Left forelimb (tissue), 1 donor: Measurements from ENCODE around the gene DRAXIN.

Experiments used
- DNase-seq: peaks from one replicate; pipeline ENCODE4 v3.0.0-alpha.2; 2018; ENCODE audit warnings: low spot score

The DRAXIN gene

DNA sequence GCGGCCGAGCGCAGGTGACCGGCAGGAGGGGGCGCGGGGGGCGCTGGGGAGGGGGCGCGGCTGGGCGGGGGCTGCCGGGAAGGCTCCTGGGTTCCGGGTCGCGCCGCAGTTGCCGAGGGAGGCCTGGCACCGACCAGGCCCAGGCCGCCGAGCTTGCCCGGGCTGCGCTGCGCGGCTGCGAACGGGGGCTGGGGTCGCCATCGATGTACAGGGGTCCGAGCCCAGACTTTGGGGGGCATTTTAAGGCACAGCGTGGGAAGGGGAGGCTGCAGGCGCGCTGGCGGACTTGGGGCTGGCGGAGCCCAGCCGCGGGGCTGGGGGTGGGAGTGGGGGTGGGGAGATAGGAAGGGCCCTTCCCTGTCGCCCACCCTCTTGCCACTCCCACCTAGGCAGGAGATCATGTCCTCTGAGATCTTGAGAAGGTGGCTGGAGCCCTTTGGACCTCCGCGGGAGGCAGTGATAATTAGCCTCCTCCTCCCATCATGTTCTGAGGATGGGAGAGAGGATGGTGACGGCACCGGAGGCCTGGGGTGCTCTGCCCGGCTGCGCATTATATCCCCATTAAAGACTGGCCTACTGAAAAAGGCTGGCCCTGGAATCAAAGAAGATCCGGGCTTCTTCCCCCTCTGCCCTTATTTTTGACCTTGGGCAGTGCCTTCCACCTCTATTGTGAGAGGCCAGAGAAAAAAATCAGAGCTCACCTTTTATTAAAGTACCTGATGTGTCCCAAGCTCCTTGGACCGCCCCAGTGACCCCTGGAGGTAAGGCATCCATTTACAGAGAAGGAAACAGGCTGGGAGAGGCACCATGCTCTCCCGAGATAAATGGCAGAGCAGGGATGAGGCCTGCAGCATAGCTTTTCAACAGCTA is 36.3 kb upstream of the DRAXIN start:
- DNase-seq, result no peak

DNA sequence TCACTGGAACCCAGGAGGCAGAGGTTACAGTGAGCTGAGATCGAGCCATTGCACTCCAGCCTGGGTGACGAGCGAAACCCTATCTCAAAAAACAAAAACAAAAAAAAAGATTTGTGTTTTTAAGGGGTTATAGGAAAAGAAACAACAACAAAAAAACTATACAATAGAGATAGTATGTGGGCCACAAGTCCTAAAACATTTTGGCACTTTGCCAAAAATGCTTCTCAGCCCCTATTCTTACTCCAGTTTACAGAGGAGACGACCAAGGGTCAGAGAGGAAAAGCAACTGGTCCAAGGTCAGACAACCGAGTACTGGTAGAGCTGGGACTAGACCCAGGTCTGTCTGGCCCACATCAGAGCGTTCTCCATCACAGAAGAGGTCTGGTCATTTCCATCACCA is 33.9 kb upstream of the DRAXIN start:
- DNase-seq, result no peak

DNA sequence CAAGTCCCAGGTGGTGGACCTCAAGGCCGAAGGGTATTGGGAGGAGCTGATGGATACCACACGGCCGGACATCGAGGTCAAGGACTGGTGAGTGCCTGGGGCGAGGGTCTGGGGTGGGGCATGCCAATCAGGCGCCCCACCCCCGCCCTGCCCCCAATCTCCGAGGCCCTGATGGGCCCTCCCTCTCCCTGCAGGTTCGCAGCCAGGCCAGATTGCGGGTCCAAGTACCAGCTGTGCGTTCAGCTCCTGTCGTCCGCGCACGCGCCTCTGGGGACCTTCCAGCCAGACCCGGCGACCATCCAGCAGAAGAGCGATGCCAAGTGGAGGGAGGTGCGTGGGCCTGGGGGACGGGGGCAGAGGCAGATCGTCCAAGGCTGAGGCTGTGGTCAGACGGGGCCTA is 33.0 kb upstream of the DRAXIN start:
- no peak for DNase-seq

DNA sequence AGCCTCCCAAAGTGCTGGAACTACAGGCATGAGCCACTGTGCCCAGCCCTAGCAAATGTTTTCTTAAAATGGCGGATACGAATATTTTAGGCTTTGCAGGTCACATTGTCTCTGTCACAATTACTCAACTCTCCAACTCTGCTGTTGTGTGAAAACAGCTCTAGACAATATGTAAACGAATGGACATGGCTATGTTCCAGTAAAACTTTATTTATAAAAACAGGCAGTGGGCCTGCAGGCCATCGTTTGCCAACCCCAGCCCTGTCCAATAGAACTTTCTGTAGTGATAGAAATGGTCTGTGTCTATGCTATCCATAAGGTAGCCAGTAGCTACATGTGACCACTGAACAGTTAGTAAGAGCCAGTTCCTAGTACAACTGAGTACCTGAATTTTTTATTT is 31.8 kb upstream of the DRAXIN start:
- no peak for DNase-seq

DNA sequence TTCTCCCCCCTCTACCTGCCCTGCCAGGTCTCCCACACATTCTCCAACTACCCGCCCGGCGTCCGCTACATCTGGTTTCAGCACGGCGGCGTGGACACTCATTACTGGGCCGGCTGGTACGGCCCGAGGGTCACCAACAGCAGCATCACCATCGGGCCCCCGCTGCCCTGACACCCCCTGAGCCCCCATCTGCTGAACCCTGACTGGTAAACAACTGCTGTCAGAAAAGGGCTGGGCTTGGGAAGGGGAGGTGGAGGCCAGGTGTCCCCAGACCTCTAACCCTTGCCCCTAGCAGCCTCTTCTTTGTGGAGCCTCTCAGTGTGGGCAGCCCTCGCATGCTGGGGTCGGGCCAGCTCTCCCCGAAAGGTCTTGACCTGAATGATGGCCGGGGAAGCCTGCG is 30.4 kb upstream of the DRAXIN start:
- DNase-seq, result peak; percentile 54

DNA sequence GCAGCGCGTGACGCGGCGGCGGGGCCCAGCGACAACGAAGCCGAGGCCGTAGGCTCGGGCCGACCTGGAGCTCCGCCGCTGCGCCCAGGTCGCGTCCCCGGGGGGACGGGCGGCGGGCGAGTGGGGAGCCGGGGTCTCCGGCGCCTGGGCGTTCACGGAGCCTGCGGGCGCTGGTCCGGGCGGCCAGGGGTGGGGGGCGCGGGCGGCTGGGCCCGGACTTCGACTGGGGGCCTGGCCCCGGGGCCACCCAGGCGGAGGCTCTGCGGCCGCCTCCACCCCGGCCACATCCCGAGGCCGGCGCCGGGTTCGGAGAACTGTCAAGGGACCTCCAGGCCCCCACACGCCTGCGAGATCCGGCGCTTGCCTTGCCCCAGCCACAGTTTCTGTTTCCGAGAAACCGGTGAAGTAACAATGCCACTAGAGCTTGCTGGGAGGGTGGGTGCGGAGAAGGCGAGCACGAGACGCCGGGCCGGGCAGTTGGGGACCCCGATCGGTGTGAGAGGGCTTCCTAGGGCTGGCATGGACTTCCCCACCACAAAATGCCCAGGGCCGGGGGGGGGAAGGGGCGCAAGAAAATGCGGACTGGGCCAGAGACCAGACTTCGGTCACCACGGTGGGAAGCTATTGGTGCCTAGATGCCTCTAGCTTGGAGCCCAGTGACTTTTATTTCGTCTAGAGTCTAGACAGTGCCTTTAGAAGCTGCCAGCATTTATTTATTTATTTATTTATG is 27.0 kb upstream of the DRAXIN start:
- peak; percentile 75 for DNase-seq

DNA sequence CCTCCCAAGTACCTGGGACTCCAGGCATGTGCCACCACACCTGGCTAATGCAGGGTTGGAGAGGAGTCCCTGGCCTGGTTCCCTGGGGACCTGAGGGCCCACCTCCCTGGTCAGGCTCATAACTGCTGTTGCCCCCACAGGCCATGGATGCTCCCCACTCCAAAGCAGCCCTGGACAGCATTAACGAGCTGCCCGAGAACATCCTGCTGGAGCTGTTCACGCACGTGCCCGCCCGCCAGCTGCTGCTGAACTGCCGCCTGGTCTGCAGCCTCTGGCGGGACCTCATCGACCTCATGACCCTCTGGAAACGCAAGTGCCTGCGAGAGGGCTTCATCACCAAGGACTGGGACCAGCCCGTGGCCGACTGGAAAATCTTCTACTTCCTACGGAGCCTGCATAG is 23.0 kb upstream of the DRAXIN start:
- no peak for DNase-seq

DNA sequence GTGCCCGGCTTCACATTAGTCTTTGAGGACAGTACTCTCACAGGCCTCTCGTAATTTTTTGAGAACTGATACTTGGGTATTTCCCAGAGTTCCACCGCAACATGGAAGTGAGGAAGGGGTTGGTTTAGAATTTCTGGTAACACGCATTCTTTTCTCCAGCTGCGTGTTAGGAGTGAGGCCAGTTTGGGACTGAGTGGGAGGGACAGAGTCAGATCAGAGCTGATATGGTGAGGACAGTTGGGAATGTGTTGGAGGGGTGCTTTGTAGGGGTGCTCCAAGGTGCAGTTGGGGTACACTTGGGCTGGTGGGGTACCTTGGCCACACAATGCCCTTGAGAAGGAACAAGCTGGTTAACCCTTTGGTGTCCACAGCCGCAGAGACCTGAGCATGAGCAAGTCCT is 20.8 kb upstream of the DRAXIN start:
- DNase-seq, result no peak

DNA sequence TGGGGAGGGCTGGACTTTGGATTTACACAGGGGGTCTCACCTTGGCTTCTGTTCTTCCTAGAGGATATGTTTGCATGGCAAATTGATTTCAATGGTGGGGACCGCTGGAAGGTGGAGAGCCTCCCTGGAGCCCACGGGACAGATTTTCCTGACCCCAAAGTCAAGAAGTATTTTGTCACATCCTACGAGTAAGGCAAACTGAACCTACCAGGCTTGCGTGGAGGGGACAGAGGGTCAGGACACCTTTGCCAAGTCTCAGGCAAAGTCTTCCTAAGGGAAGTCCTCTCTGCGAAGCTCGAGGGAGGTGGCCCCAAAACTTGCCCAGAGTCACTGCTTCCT is 20.3 kb upstream of the DRAXIN start:
- DNase-seq, result no peak

DNA sequence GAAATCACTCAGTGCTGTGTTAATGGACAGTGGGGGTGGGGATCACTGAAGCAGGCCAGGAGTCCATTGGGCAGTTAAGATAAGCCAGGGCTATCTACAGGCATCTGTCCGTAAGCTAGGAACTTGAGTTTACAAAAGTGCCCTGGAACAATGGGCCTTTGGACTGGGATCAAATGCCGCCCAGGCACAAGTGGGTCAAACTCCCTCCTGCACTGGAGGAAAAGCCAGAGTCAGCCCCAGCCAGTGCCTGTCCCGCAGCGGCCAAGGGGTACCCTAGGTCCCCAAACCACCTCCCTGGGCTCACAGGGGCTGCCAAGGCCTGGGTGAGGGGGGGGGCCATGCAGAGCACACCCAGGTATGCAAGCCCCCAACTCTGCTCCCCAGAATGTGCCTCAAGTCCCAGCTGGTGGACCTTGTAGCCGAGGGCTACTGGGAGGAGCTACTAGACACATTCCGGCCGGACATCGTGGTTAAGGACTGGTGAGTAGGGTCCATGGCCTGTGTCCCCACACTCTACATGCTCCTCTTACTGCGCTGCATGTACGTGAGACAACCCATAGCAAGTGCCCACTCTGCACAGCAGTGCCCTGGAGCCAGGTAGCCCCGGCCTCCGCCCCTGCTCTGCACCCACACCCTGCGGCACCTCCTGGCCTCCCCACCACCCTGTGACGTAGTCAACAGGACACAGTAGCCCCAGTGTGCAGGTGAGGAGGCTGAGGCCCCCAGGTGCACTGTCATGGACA is 19.8 kb upstream of the DRAXIN start:
- no peak for DNase-seq

DNA sequence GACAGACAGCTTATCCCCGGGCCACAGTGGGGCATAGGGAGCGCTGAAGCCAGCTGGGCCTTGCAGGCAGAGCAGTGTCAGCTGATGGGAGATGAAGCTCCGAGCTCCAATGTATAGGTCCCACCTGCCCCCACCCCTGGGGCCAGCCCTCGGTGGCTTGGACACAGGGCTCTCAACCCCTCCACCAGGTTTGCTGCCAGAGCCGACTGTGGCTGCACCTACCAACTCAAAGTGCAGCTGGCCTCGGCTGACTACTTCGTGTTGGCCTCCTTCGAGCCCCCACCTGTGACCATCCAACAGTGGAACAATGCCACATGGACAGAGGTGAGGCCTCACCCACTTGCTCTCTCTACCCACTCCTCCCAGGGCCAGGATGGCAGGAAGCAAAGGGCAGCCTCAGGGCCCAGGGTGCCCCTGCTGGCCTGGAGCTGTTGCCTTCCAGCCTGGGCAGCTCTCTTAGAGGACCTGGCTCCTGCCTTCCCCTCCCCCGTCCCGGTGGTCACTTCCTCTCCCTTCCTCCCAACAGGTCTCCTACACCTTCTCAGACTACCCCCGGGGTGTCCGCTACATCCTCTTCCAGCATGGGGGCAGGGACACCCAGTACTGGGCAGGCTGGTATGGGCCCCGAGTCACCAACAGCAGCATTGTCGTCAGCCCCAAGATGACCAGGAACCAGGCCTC is 18.3 kb upstream of the DRAXIN start:
- DNase-seq, result no peak

DNA sequence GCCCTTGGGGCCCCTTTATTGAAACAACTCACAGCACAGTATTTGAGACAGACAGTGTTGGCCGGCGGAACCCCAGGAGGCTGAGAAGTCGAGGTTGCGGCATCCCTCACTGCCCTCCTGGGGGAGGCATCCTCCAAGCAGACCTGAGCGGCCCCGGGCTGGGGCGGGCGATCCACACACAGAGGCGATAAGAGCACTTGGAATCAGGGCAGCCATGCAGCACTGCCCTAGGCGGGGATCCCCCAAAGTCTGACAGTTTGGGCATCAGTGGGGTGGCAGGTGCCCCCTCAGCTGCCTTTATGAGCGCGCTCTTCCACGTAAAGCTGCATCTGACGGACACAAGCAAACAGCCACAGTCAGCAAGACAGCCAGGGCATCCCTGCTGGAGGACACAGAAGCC is 17.0 kb upstream of the DRAXIN start:
- no peak for DNase-seq

DNA sequence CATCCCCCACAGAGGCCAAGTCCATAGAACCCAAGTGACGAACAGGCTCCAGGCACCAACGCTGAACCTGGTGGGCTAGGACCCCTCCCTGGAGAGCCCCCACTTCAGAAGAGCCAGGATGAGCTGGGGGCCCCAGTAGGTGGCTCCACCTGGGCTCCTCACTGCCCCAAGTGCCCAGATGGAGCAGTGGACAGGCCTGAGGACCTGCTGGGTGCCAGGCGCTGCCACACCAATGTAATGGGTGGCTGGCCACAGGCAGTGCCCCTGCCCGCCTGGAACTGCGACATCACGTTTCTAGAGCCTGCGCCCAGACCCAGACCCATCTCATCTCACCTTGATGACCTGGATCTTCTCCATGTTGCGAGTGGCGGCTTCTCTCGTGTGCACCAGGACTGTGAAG is 16.2 kb upstream of the DRAXIN start:
- DNase-seq, result peak; percentile 60

DNA sequence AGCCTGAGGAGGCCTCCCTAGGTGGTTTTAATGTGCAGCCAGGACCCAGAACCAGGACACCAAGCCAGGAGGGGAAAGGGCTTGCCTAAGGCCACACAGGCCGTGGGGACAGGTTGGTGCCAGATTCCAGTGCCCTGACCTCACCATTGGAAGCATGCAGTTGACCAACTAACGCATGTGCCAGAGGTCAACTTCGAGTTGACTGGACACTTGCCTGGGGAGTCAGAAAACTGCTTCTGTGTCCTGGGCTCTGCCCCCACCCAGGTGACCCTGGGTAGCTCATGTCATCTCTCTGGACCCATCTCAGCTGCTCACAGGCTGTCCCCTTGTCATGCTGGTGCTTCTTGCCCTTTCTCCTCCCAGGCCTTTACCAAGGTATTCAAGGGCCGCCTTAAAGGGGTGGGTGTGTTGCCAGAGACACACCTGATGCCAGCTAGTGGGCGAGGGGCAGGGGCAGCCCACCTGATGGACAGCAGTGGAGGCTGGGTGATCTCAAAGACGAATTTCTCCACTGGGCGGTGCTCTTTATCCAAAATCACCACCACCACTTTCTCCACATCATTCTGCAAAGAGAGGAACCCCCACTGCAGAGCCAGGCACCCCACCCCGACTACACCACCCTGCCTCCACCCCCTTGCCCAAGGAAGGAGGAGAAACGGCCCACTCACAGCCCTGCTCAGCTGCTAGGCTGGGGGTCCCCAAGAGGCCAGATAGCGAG is 15.0 kb upstream of the DRAXIN start:
- peak; percentile 59 for DNase-seq

DNA sequence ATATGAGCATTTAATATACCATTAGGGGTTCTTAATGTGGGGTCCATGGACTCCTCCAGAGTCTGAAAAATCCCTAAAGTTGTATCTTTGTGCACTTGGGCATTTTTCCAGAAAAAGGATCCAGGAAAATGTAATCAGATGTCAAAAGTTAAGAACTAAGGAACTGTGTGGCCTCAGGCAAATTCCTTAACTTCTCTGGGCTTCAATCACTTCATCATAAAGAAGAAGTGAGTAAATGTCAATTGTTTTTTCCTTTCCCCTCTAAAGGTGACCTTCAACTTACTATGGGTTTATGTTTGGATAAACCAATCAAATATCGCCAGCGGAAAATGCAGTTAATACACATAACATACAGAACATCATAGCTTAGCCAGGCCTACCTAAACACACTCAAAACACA is 13.1 kb upstream of the DRAXIN start:
- DNase-seq, result no peak

DNA sequence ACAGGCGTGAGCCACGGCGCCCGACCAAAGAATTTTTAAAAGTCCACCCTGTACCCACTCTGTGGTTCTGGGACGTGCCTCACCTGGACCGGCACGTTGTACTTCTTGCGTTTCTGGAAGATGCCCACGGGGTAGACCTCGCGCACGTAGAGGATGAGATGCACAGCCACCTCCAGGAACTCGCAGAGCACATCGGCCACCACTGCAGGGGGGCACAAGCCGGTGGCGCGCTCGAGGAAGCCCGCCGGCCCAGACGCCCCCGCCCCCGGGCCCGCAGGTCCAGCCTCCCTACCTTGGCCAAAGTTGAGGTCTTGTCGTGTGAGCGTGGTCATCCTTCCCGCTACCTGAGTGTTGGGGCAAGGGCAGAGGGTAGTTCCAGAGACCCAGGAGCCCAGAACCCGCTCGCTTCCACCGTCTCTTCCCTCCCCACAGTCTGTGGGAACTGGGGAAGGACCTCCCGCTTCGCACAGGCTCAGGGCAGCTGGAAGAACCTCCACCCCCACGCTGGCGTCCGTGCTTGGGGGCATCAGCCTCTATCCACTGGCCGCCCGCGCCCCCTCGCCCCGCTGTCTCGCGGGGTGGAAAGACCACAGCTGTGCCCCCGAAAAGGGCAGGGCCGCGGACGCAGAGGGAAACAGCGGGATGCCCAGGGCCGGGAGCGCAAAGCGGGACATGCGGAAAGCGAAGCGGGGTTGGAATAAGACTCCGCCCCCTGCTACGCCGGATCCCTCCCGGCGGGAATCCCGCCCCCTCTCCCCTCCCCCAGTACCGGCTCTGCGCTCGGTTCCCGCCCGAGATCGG is 11.0 kb upstream of the DRAXIN start:
- DNase-seq, result no peak

DNA sequence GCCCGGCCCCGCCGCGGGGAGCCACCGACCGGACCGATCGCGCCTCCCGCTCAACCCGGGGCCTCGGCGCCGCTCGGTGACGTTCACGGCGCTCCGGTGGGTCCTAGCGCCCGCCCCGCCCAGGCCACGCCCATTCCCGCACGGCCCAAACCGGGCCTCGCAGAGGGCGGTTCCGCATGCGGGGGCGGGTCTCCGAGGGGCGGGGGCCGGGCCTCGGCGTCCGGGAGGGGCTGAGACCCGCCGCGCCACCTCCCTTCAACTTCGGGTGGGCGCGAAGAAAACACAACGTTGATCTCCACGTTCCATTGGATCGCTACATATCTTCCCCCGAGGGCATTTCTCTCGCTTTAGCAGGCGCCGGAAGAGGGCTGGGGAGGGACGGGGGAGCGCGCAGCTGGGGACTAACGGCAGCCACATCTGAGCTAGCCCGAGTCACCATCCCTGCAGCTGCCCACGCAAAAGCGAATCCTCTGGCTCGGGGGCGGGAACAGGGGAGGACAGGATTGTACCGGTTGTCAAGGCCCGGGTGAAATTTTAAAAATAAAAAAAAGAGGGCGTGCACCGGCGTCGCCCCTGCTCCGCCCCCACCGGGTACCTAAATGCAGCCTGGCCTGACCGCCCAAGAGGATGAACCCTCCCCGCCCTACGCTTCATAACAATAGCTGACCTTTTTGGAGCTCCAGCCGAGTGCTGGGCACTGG is 10.3 kb upstream of the DRAXIN start, which contains the start of gene MAD2L2:
TSS of gene MAD2L2 (minus strand) at position 78 of the 701 bp plus-strand sequence. CDS start 547 bp downstream, outside the sequence.
- DNase-seq, result peak; percentile 94

DNA sequence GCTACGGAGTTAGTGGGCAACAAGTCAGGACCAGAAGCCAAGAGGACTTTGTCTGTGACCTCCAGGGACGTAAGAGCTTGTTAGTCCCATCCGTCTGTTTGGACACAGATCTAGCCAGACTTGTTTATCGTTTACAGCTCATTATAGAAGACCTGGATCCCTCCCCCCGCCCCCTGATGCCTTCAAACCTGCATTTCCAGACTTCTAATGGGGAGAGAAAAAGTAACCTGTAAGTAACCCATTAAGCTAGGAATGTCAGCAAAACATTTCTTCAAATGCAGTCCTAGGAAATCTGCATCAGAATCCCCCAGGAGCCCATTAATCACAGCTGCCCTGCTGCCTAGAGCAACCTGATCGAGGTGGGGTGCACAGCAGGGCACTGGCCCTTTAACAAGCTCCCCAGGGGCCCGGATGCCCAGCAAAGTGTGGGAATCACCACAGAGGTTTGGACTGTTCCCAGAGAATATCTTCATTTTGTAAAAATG is 9.2 kb upstream of the DRAXIN start:
- no peak for DNase-seq

DNA sequence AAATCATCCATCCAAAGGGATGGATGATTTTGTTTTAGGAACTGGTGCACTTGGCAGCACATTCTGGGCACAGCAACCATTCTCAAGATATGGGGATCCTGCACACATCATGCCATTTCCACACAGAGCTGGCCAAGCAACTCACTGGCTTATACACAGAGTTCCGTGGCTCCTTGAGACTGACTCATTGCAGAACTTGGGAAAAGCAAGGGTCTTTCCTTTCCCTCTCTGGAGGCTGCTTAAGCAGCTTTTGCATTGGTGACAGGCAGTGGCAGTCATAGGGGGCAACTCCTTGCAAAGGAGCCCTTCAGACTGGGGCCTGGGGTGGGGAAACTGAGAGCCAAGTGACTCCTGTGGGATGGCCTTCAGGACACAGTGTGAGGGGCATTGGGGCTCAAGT is 8.7 kb upstream of the DRAXIN start:
- DNase-seq, result no peak

DNA sequence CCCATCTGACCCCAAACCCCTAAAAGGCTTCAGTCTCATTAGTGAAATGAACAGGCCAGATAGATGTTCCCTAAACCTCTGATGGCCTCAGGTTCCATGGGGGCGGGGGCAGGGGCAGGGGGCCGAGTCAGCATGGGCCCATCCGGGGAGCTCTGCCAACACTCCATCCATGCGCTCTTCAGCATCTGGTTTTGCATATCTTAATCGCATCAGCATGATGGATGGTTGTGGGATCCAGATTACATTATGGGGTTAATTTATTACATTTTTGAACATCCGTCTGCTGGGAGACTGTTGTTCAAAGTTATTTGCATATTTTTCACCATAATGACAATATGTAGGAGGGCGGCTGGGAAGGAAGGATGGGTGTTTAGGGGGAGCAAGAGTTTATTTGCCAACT is 7.4 kb upstream of the DRAXIN start:
- DNase-seq, result no peak
